ENCODE data around the gene MRPL40. TPM values are rescaled to one million over a fixed set of nuclear protein-coding genes. Genes with fewer than 3 reads are reported as not detected.

MRPL40 gene
- total RNA-seq, 4 donors from 2014 or later, result 21.2 to 31.2 (median 27.7) TPM

- TF ChIP-seq POLR2AphosphoS5 (IDR thresholded peaks at IDR 0.05), result no peak
- no peak for TF ChIP-seq POLR2A (IDR thresholded peaks at IDR 0.05; ENCODE audit: low read depth)
- TF ChIP-seq EP300 (IDR thresholded peaks at IDR 0.05), result no peak
Observed at GRCh38 chr22:19483481-19484244, 51.3 kb downstream of the MRPL40 start.

More at GRCh38 chr22:19483481-19484244, 51.3 kb downstream of the MRPL40 start:
- 85% methylated on average over 8 of the region's 8 CpGs for WGBS
- Histone ChIP-seq H3K36me3 (no peaks in the 10 kb centered on the region), H3K27me3 (peaks cover 0 to 5% (median 0%) of the 10 kb centered on the region in 4 donors), H3K27ac (replicated peaks in 1 of 4) (no peak overlapping the region), H3K4me3 (no peak overlapping the region), H3K9me3 (no peaks in the 10 kb centered on the region), H3K4me1 (peaks cover 5 to 8% (median 7%) of the 10 kb centered on the region in 4 donors)
- intact Hi-C loops (cut with DNase I), result no loop called here
- DNase-seq (ENCODE audit: extremely low spot score), result no peak

Other genes starting within 250 kb of the MRPL40 start
- gene CLTCL1, start 140.8 kb upstream of the MRPL40 start, total RNA-seq, result 1 to 10 TPM; 4.8 to 8.9 (median 6.0) TPM
- gene HIRA, start 812 bp upstream of the MRPL40 start, total RNA-seq, result 10 to 100 TPM; 22.0 to 31.6 (median 26.5) TPM
- gene C22orf39, start 15.2 kb downstream of the MRPL40 start, total RNA-seq, result 100 to 1,000 TPM in 3 of 4 donors, 10 to 100 TPM in 1; 92.1 to 136 (median 111) TPM
- gene UFD1, start 46.6 kb downstream of the MRPL40 start, total RNA-seq, result 10 to 100 TPM; 54.8 to 65.2 (median 57.1) TPM
- gene CDC45, start 47.4 kb downstream of the MRPL40 start, total RNA-seq, result 1 to 10 TPM in 1 of 4 donors, under 1 TPM in 2, not detected in 1; 0.32 to 1.1 (median 0.42) TPM
- 100 to 1,000 TPM in 3 of 4 donors, 10 to 100 TPM in 1; 39.9 to 209 (median 147) TPM for gene CLDN5, start 91.9 kb downstream of the MRPL40 start, total RNA-seq